K562 (cell line): ENCODE measurements around the gene ADAD1. TPM values are rescaled to one million over a fixed set of nuclear protein-coding genes. Genes with fewer than 3 reads are reported as not detected.

Source experiments
- ATAC-seq: fragments of 200-7000 bp; cut with Tn5 transposase; 3 replicates; pipeline ENCODE4 v1.9.1; 2020; ENCODE audit warnings: moderate library complexity
- BruUV-seq: library from RNA; stranded (reverse); fragments of 400-500 nt; replicated peaks from 2 replicates; lab custom pipeline; 2021; lab: Mats Ljungman, UMichigan
- CTCF ChIA-PET: fragments of 300-600 bp; formaldehyde crosslinking; extraction: SDS; loops from one replicate; lab custom pipeline; 2021; ENCODE audit warnings: low intra/inter-chr PET ratio; lab: Yijun Ruan, JAX
- POLR2A ChIA-PET: fragments of 300-600, 350-650 bp; sonication (Branson Sonifier 250); formaldehyde crosslinking; extraction: SDS; loops from one replicate; lab custom pipeline; 2021; ENCODE audit warnings: antibody characterized with exemption, inconsistent platforms; lab: Yijun Ruan, JAX
- DNase-seq, 4 experiments: peaks; one replicate each; pipeline versions ENCODE4 v3.0.0 to v3.0.0-alpha.2; 2011 to 2018; ENCODE audit warnings: low spot score in 3 of 4, mixed read lengths in 3 of 4; ENCODE audit errors: extremely low read depth in 1 of 4
- FAIRE-seq: peaks from 2 replicates; lab custom pipeline; 2011; peaks lifted over from hg19 to GRCh38; lab: Jason Lieb, UNC
- H2AFZ ChIP-seq: 2 replicates; pipeline ENCODE4 v1.6.0; 2011; ENCODE audit warnings: low read depth, low read length, control low read depth, inconsistent platforms
- H3K27ac ChIP-seq: fragments of 200-600 bp; 3 replicates; pipeline ENCODE4 v1.8.0; 2011; ENCODE audit warnings: low read depth, mild to moderate bottlenecking, control low read depth, inconsistent platforms, low read length, moderate library complexity, mixed read lengths; ENCODE audit errors: extremely low read depth
- H3K27me3 ChIP-seq, 2 experiments: fragments of 300-600 bp in 1 of 2; 2 replicates in 1 of 2; 3 replicates in 1 of 2; pipeline versions ENCODE4 v1.6.0 to v1.8.0; 2011; ENCODE audit warnings: inconsistent platforms in 2 of 2, low read length in 2 of 2, mild to moderate bottlenecking in 1 of 2, mixed read lengths in 1 of 2, moderate library complexity in 1 of 2; ENCODE audit not compliant: control insufficient read depth in 2 of 2, insufficient read depth in 2 of 2
- H3K36me3 ChIP-seq: fragments of 300-600 bp; 3 replicates; pipeline ENCODE4 v1.8.0; 2011; ENCODE audit warnings: mild to moderate bottlenecking, low read length, inconsistent platforms; ENCODE audit not compliant: control insufficient read depth, insufficient read depth
- H3K4me1 ChIP-seq, 2 experiments: fragments of 200-600 bp in 1 of 2; replicated peaks in 1 of 2; 2 replicates in 1 of 2; 3 replicates in 1 of 2; pipeline versions ENCODE4 v1.5.1 to v1.8.0; 2011; ENCODE audit warnings: inconsistent platforms in 2 of 2, low read length in 2 of 2, mild to moderate bottlenecking in 1 of 2, mixed read lengths in 1 of 2, moderate library complexity in 1 of 2; ENCODE audit not compliant: control insufficient read depth in 2 of 2, insufficient read depth in 2 of 2
- H3K4me2 ChIP-seq: 2 replicates; pipeline ENCODE4 v1.6.1; 2011; ENCODE audit warnings: low read length, control low read depth, inconsistent platforms, mixed read lengths; ENCODE audit not compliant: insufficient read depth
- H3K4me3 ChIP-seq: fragments of 200-600 bp; sonication (generic), shearing (Covaris generic); 2 replicates; pipeline ENCODE4 v1.5.1; 2016; ENCODE audit warnings: control low read depth, inconsistent platforms
- H3K79me2 ChIP-seq: fragments of 200-600 bp; 3 replicates; pipeline ENCODE4 v1.8.0; 2011; ENCODE audit warnings: low read length, inconsistent platforms; ENCODE audit not compliant: control insufficient read depth, insufficient read depth
- H3K9ac ChIP-seq, 2 experiments: 2 replicates each; pipeline versions ENCODE4 v1.6.0 to v1.6.1; 2011; ENCODE audit warnings: low read depth in 2 of 2, low read length in 2 of 2, control low read depth in 1 of 2, inconsistent platforms in 1 of 2, mild to moderate bottlenecking in 1 of 2, mixed read lengths in 1 of 2; ENCODE audit not compliant: insufficient read depth in 1 of 2
- H3K9me1 ChIP-seq: one replicate; pipeline ENCODE4 v1.6.0; 2011; ENCODE audit warnings: inconsistent platforms, mild to moderate bottlenecking, low read length, moderate library complexity; ENCODE audit not compliant: control insufficient read depth, insufficient read depth
- H3K9me3 ChIP-seq: replicated peaks from 2 replicates; pipeline ENCODE4 v1.5.1; 2011; ENCODE audit warnings: low read depth, low read length, inconsistent platforms; ENCODE audit not compliant: control insufficient read depth, insufficient read depth
- H4K20me1 ChIP-seq: replicated peaks from 2 replicates; pipeline ENCODE4 v1.6.1; 2011; ENCODE audit warnings: low read length, inconsistent platforms, mixed read lengths; ENCODE audit not compliant: control insufficient read depth, insufficient read depth
- CSDE1 ChIP-seq, 2 experiments: fragments of 450-650 bp; IDR thresholded peaks; 2 replicates each; pipeline ENCODE4 v1.6.1; 2016; ENCODE audit warnings: mild to moderate bottlenecking in 1 of 2
- FOXA1 ChIP-seq: fragments of 450-650 bp; IDR thresholded peaks from 2 replicates; pipeline ENCODE4 v1.6.1; 2016; ENCODE audit warnings: mild to moderate bottlenecking, borderline replicate concordance
- GTF2A2 ChIP-seq: IDR thresholded peaks from 2 replicates; pipeline ENCODE4 v1.6.1; 2016; ENCODE audit warnings: mild to moderate bottlenecking, missing genetic modification characterization, missing compliant biosample characterization
- HIVEP1 ChIP-seq: fragments of 250-450 bp; sonication (Bioruptor Pico); IDR thresholded peaks from 2 replicates; pipeline ENCODE4 v1.4.0; 2020; ENCODE audit warnings: mild to moderate bottlenecking
- PHF21A ChIP-seq: fragments of 450-650 bp; IDR thresholded peaks from 2 replicates; pipeline ENCODE4 v1.6.1; 2017; ENCODE audit warnings: low read depth, borderline replicate concordance
- SIRT6 ChIP-seq: IDR thresholded peaks from one replicate; pipeline ENCODE4 v1.6.1; 2012; ENCODE audit warnings: low read depth, mild to moderate bottlenecking, control low read depth, inconsistent platforms, low read length, moderate library complexity
- TCF3 ChIP-seq: sonication (generic); formaldehyde crosslinking; IDR thresholded peaks from 2 replicates; pipeline ENCODE4 v1.4.0; 2020; ENCODE audit warnings: mild to moderate bottlenecking, missing genetic modification reagents
- ZNF212 ChIP-seq: fragments of 450-650 bp; formaldehyde crosslinking; IDR thresholded peaks from 2 replicates; pipeline ENCODE4 v1.4.0; 2020; ENCODE audit warnings: mild to moderate bottlenecking
- ZNF224 ChIP-seq: sonication (generic); formaldehyde crosslinking; IDR thresholded peaks from 2 replicates; pipeline ENCODE4 v1.8.0; 2022; ENCODE audit warnings: mild to moderate bottlenecking, missing genetic modification reagents
- ZNF316 ChIP-seq: fragments of 450-650 bp; IDR thresholded peaks from 2 replicates; pipeline ENCODE4 v1.6.1; 2016
- WGBS: fragments of 100-300 bp; shearing (Covaris generic); methylation state at CpG from one replicate; pipeline ENCODE4 v1.1.6; 2016; ENCODE audit warnings: low coverage, mixed read lengths; ENCODE audit not compliant: insufficient coverage; ENCODE audit errors: missing lambda C conversion rate; 5-methylcytosine and 5-hydroxymethylcytosine counted together
- in situ Hi-C: fragments of 300-500 bp; cut with MboI; formaldehyde crosslinking; loops from 4 replicates; pipeline ENCODE4 v1.15.0; 2018; ENCODE audit warnings: inconsistent platforms, mixed read lengths
- intact Hi-C: fragments of 100-400 bp; cut with micrococcal nuclease; formaldehyde crosslinking; loops from 2 replicates; pipeline ENCODE4 v1.14.2; 2022
- polyA plus RNA-seq, 8 experiments: library from polyadenylated mRNA; depleted of rRNA in 4 of 8; stranded (reverse) in 5 of 8; unstranded in 3 of 8; fragments of >200 nt; fragmentation: Nextera tagmentation in 2 of 8; fragmentation: Illumina TruSeq in 1 of 8; extraction: Ambion mirVana in 2 of 8; extraction: Trizol in 1 of 8; gene quantifications; 2 replicates each; pipeline versions ENCODE4 v1.2.1 to v1.2.3, GENCODE V29; 2011 to 2014; ENCODE audit warnings: inconsistent platforms in 1 of 8, missing spikeins in 1 of 8
- total RNA-seq, 7 experiments: library from RNA; depleted of rRNA in 6 of 7; stranded (reverse); fragments of >200 nt in 6 of 7; fragmentation: Illumina TruSeq in 2 of 7; extraction: Trizol in 2 of 7; gene quantifications; 2 replicates each; pipeline versions ENCODE4 v1.2.1 to v1.2.3, GENCODE V29; 2011 to 2021; ENCODE audit warnings: low replicate concordance in 1 of 7
- TF ChIP-seq, protein P1 (sequence below), 2 experiments: fragments of 450-650 bp in 1 of 2; sonication (generic) in 1 of 2; formaldehyde crosslinking in 1 of 2; IDR thresholded peaks in 1 of 2; conservative IDR thresholded peaks in 1 of 2; 2 replicates each; pipeline versions ENCODE4 v1.6.1 to v1.8.1; 2016 to 2023; ENCODE audit warnings: mild to moderate bottlenecking in 2 of 2, moderate library complexity in 2 of 2, inconsistent platforms in 1 of 2, missing genetic modification reagents in 1 of 2
- TF ChIP-seq, protein P2 (sequence below): fragments of 450-650 bp; IDR thresholded peaks from 2 replicates; pipeline ENCODE4 v1.6.1; 2016; ENCODE audit warnings: low read depth, mild to moderate bottlenecking, moderate library complexity

Gene ADAD1
- total and polyA plus RNA-seq, 9 of the 15 experiments (the other 6 are each of a cell fraction or from before 2014, with no cell fraction given) = not detected

DNA sequence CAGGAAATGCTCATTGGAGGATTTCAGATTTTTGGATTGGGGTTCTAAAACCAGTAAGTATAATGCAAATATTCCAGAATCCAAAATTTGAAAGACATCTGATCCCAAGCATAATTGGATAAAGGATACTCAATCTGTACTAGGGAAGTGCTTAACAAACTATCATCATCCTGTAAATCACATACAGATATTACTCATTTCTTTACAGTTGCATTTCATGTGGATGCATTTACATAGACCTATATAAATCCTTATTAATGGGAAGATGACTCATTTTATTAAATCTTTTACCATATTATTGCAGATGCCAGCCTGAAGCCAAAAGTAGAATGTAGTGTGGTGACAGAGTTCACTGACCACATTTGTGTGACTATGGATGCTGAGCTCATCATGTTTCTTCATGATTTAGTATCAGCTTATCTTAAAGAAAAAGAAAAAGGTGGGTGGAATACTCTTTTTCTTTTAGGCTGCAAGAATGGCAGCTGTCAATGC, 22.4 kb upstream of the ADAD1 start:
- no peaks in the 10 kb centered on the region for H3K4me1 ChIP-seq

DNA sequence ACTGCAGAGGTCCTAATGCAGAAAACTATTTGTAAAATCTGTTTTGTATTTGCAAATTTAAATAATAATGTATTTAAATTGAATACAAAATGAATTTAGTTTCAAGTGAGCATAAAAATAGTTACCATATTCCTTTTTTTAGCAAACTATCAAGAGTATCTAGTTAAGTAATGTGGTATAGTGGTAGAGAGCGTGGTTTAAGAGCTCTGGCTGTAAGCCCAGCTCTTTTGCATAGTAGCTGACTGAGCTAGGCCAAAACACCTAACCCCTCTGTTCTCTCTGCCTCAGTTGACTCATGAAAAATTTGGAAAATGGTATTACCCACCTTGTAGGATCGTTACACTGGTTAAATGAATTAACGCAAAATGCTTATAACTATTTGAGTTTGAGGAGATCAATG, 18.1 kb upstream of the ADAD1 start:
- CTCF ChIA-PET = no interaction called here
- Histone ChIP-seq H3K9ac (no peak overlapping the region), H3K36me3 (peaks cover 11% of the 10 kb centered on the region; the same call in 2 of the 3 replicates), H3K79me2 (no peaks in the 10 kb centered on the region), H3K27ac (no peak overlapping the region), H3K9me3 (0 out of 2 replicates have a peak, but pooled peaks cover 2% of the 10 kb centered on the region), H3K9me1 (no peaks in the 10 kb centered on the region), H4K20me1 (no peaks in the 10 kb centered on the region), H3K27me3 (no peaks in the 10 kb centered on the region), H3K4me3 (no peak overlapping the region), H2AFZ (no peak overlapping the region), H3K4me2 (no peak overlapping the region), H3K4me1 (peaks cover 3 to 5% of the 10 kb centered on the region in 2 experiments; a peak in 3 of 5 replicates)
- POLR2A ChIA-PET = no interaction called here
- intact Hi-C loops = no loop called here
- FAIRE-seq = no peak
- ATAC-seq = no peak
- no TSS peak for BruUV-seq
- in situ Hi-C loops = no loop called here
- no peak for DNase-seq
- 90% methylated on average over 3 of the region's 3 CpGs for WGBS
- TF ChIP-seq ZNF212 (CRISPR knock-in tag) (no peak), CSDE1 (IDR thresholded peaks at IDR 0.05) (no peak), ZNF316 (no peak), HIVEP1 (CRISPR knock-in tag) (no peak), GTF2A2 (no peak), TCF3 (no peak)
- TF ChIP-seq, protein P1, sequence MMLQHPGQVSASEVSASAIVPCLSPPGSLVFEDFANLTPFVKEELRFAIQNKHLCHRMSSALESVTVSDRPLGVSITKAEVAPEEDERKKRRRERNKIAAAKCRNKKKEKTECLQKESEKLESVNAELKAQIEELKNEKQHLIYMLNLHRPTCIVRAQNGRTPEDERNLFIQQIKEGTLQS (IDR thresholded peaks at IDR 0.05) = no peak
- TF ChIP-seq, protein P1 (CRISPR knock-in tag; conservative IDR thresholded peaks at IDR 0.05) = no peak

More for the DNA sequence above, 22.4 kb upstream of the ADAD1 start:
- H3K36me3 ChIP-seq = peaks cover 12% of the 10 kb centered on the region; the same call in 2 of the 3 replicates
- FAIRE-seq = no peak
- intact Hi-C loops (no loop called here), in situ Hi-C loops (no loop called here)
- no peaks in the 10 kb centered on the region for H3K79me2 ChIP-seq
- no peak for DNase-seq
- no peak for TF ChIP-seq ZNF212 (CRISPR knock-in tag)
- TF ChIP-seq FOXA1 = no peak
- TF ChIP-seq PHF21A = no peak
- TF ChIP-seq ZNF224 (CRISPR knock-in tag) = no peak
- no peak for TF ChIP-seq SIRT6
- TF ChIP-seq, protein P2, sequence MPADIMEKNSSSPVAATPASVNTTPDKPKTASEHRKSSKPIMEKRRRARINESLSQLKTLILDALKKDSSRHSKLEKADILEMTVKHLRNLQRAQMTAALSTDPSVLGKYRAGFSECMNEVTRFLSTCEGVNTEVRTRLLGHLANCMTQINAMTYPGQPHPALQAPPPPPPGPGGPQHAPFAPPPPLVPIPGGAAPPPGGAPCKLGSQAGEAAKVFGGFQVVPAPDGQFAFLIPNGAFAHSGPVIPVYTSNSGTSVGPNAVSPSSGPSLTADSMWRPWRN = no peak
- H3K27ac ChIP-seq = no peak overlapping the region
- no peaks in the 10 kb centered on the region for H3K27me3 ChIP-seq
- no peak overlapping the region for H2AFZ ChIP-seq
- BruUV-seq = no TSS peak
- ATAC-seq = no peak
- CTCF ChIA-PET = no interaction called here
- POLR2A ChIA-PET = no interaction called here
- H4K20me1 ChIP-seq = no peaks in the 10 kb centered on the region
- H3K9ac ChIP-seq = no peak overlapping the region
- H3K4me2 ChIP-seq = no peak overlapping the region
- no peaks in the 10 kb centered on the region for H3K9me3 ChIP-seq
- no peak overlapping the region for H3K4me3 ChIP-seq
- H3K9me1 ChIP-seq = no peaks in the 10 kb centered on the region
